Measurements from ENCODE around the gene IL24.

IL24 gene

GRCh38 chr1:206863266-206863665, 34.0 kb upstream of the IL24 start:
- Histone ChIP-seq H3K27me3 (replicated peaks; ENCODE audit: control insufficient read depth, insufficient read depth, low read length) (peaks cover 19% of the 10 kb centered on the region), H3K9me3 (ENCODE audit: control insufficient read depth, low read length) (no peaks in the 10 kb centered on the region), H3K4me3 (ENCODE audit: low read length) (no peak overlapping the region), H3K4me1 (ENCODE audit: control insufficient read depth, insufficient read depth, low read length) (peaks cover 8% of the 10 kb centered on the region), H3K36me3 (ENCODE audit: control insufficient read depth, insufficient read depth, low read length, severe bottlenecking) (no peaks in the 10 kb centered on the region), H3K9ac (ENCODE audit: low read length) (no peak overlapping the region)
- DNase-seq (ENCODE audit: low read depth) = no peak

DNA sequence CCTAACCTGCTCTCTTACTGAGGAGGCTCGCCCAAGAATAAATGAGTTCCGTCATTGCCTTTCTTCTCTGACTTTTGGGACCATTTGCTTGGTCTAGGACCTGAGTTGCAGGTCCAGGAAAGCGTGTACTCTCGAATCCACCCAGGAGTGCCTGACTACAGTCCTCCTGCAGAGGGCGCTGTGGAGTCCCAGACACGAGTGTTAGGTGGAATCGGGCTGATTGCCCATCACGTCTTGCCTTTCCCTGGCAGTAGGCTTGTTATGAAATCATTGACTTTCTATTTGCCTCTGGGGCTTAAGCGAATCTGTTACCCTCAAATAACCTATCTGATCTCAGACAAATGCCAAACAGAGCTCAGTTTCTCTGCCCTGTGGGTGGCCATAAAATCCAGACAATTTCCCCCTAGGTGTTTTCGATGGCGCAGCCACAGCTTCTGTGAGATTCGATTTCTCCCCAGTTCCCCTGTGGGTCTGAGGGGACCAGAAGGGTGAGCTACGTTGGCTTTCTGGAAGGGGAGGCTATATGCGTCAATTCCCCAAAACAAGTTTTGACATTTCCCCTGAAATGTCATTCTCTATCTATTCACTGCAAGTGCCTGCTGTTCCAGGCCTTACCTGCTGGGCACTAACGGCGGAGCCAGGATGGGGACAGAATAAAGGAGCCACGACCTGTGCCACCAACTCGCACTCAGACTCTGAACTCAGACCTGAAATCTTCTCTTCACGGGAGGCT, 32.1 kb upstream of the IL24 start, which contains the start of gene IL20:
IL20 (plus strand) TSS at position 685 of the 733 bp plus-strand sequence. CDS start 230 bp downstream, outside the sequence.
- no peak within 1 kb of the TSS for H3K4me3 ChIP-seq (ENCODE audit: low read length)
- no peaks in the 10 kb centered on the region for H3K36me3 ChIP-seq (ENCODE audit: control insufficient read depth, insufficient read depth, low read length, severe bottlenecking)
- H3K27me3 ChIP-seq (replicated peaks; ENCODE audit: control insufficient read depth, insufficient read depth, low read length) = peaks cover 10% of the 10 kb centered on the region

DNA sequence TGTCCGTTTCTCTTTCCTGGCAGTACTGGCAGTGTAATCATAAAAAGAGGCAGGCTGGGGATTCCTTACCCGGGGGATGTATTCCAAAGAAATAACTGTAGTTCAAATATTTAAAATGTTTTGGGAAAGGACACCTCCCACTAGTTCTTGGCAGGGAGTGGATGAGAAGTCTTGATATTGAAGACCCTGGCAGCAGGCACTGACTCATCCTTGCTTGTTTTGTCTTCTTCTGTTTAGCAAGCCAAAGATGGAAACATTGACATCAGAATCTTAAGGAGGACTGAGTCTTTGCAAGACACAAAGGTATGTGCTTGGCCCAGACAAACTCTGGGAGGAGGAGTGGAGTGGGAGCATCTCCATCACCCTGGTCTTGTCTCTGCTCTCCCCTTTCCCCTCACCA, 31.2 kb upstream of the IL24 start:
- no peaks in the 10 kb centered on the region for H3K36me3 ChIP-seq (ENCODE audit: control insufficient read depth, insufficient read depth, low read length, severe bottlenecking)
- peak; percentile 8 for DNase-seq (ENCODE audit: low read depth)

More for the DNA sequence above, 32.1 kb upstream of the IL24 start, which contains the start of gene IL20:
- Histone ChIP-seq H3K9ac (ENCODE audit: low read length) (no peak within 1 kb of the TSS), H3K9me3 (ENCODE audit: control insufficient read depth, low read length) (no peaks in the 10 kb centered on the region), H3K4me1 (ENCODE audit: control insufficient read depth, insufficient read depth, low read length) (peaks cover 8% of the 10 kb centered on the region)
- DNase-seq (ENCODE audit: low read depth) = peak; percentile 91

DNA sequence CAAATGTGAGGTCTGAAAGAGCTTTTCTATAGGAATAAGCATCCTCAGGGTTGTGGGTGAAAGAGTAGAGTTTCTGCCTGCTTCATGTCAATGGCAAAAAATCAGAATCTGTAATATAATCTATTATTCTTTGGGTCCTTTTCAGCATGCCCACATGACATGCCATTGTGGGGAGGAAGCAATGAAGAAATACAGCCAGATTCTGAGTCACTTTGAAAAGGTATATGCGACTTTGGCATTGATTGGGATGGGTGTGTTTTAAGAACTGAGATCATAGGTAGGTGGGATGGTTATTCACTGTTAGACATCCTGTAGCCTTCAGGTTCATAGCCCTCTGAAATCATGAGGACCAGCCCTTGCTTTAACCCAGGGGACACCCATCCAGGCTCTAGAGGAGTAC, 30.0 kb upstream of the IL24 start:
- DNase-seq (ENCODE audit: low read depth) = no peak
- H3K9ac ChIP-seq (ENCODE audit: low read length) = no peak overlapping the region
- H3K27me3 ChIP-seq (replicated peaks; ENCODE audit: control insufficient read depth, insufficient read depth, low read length) = no peaks in the 10 kb centered on the region
- no peaks in the 10 kb centered on the region for H3K9me3 ChIP-seq (ENCODE audit: control insufficient read depth, low read length)
- H3K4me3 ChIP-seq (ENCODE audit: low read length) = no peak overlapping the region
- peaks cover 8% of the 10 kb centered on the region for H3K4me1 ChIP-seq (ENCODE audit: control insufficient read depth, insufficient read depth, low read length)
- H3K36me3 ChIP-seq (ENCODE audit: control insufficient read depth, insufficient read depth, low read length, severe bottlenecking) = no peaks in the 10 kb centered on the region

More for the DNA sequence above, 31.2 kb upstream of the IL24 start:
- Histone ChIP-seq H3K9ac (ENCODE audit: low read length) (no peak overlapping the region), H3K9me3 (ENCODE audit: control insufficient read depth, low read length) (no peaks in the 10 kb centered on the region), H3K4me3 (ENCODE audit: low read length) (no peak overlapping the region), H3K27me3 (replicated peaks; ENCODE audit: control insufficient read depth, insufficient read depth, low read length) (peaks cover 4% of the 10 kb centered on the region), H3K4me1 (ENCODE audit: control insufficient read depth, insufficient read depth, low read length) (peaks cover 8% of the 10 kb centered on the region)

DNA sequence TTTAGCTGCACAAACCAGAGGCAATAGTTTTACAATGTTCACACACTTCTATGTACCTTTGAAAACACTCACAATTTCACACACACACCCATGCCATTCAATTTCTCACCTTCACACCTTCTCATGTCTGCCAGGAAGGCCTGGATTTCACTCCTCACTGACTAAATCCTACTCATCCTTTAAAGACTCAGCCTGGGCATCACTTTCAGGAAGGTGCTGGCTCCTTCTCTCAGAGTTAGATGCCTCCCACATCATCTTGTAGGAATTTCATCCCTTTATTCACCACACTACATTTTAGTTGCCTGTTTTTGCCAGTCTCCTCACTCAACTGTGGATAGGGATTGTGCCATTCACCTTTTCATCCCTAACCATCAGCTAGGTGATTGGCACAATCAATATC, 29.5 kb upstream of the IL24 start:
- H3K9me3 ChIP-seq (ENCODE audit: control insufficient read depth, low read length) = no peaks in the 10 kb centered on the region
- no peaks in the 10 kb centered on the region for H3K27me3 ChIP-seq (replicated peaks; ENCODE audit: control insufficient read depth, insufficient read depth, low read length)
- no peaks in the 10 kb centered on the region for H3K36me3 ChIP-seq (ENCODE audit: control insufficient read depth, insufficient read depth, low read length, severe bottlenecking)
- H3K4me3 ChIP-seq (ENCODE audit: low read length) = no peak overlapping the region
- no peak for DNase-seq (ENCODE audit: low read depth)
- no peak overlapping the region for H3K9ac ChIP-seq (ENCODE audit: low read length)
- H3K4me1 ChIP-seq (ENCODE audit: control insufficient read depth, insufficient read depth, low read length) = peaks cover 8% of the 10 kb centered on the region

- H3K27me3 ChIP-seq (replicated peaks; ENCODE audit: control insufficient read depth, insufficient read depth, low read length) = no peaks in the 10 kb centered on the region
- H3K9me3 ChIP-seq (ENCODE audit: control insufficient read depth, low read length) = no peaks in the 10 kb centered on the region
- no peak overlapping the region for H3K4me3 ChIP-seq (ENCODE audit: low read length)
- H3K9ac ChIP-seq (ENCODE audit: low read length) = no peak overlapping the region
- H3K36me3 ChIP-seq (ENCODE audit: control insufficient read depth, insufficient read depth, low read length, severe bottlenecking) = no peaks in the 10 kb centered on the region
- peaks cover 8% of the 10 kb centered on the region for H3K4me1 ChIP-seq (ENCODE audit: control insufficient read depth, insufficient read depth, low read length)
- DNase-seq (ENCODE audit: low read depth) = no peak
Observed at GRCh38 chr1:206868264-206868663, 29.0 kb upstream of the IL24 start.

DNA sequence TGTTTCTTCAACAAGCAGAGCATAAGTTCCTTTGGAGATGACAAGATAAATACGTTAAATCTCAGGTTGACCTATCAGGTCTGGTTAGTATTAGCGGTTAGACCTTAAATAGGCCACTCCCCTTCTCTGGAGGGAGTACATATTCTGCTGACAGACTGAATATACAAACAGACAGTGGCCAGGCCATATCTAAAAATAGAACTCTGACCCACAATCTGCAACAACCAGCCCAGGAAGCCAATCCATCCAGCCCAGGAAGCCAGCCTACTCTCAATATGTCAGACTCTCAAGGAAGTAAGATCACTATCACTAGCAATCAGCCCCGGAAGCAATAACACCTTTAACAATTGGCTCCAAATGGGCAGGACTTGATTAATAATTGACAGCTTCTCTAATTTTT, 25.1 kb upstream of the IL24 start:
- Histone ChIP-seq H3K4me1 (ENCODE audit: control insufficient read depth, insufficient read depth, low read length) (no peaks in the 10 kb centered on the region), H3K9ac (ENCODE audit: low read length) (no peak overlapping the region), H3K36me3 (ENCODE audit: control insufficient read depth, insufficient read depth, low read length, severe bottlenecking) (no peaks in the 10 kb centered on the region), H3K27me3 (replicated peaks; ENCODE audit: control insufficient read depth, insufficient read depth, low read length) (no peaks in the 10 kb centered on the region), H3K9me3 (ENCODE audit: control insufficient read depth, low read length) (peaks cover 10% of the 10 kb centered on the region), H3K4me3 (ENCODE audit: low read length) (no peak overlapping the region)
- DNase-seq (ENCODE audit: low read depth) = no peak

GRCh38 chr1:206873603-206874188, 23.5 kb upstream of the IL24 start:
- Histone ChIP-seq H3K36me3 (ENCODE audit: control insufficient read depth, insufficient read depth, low read length, severe bottlenecking) (no peaks in the 10 kb centered on the region), H3K4me1 (ENCODE audit: control insufficient read depth, insufficient read depth, low read length) (no peaks in the 10 kb centered on the region), H3K9ac (ENCODE audit: low read length) (no peak overlapping the region), H3K4me3 (ENCODE audit: low read length) (no peak overlapping the region), H3K27me3 (replicated peaks; ENCODE audit: control insufficient read depth, insufficient read depth, low read length) (no peaks in the 10 kb centered on the region), H3K9me3 (ENCODE audit: control insufficient read depth, low read length) (peaks cover 21% of the 10 kb centered on the region)
- no peak for DNase-seq (ENCODE audit: low read depth)

GRCh38 chr1:206875752-206876377, 21.4 kb upstream of the IL24 start:
- DNase-seq (ENCODE audit: low read depth) = no peak
- Histone ChIP-seq H3K4me3 (ENCODE audit: low read length) (no peak overlapping the region), H3K36me3 (ENCODE audit: control insufficient read depth, insufficient read depth, low read length, severe bottlenecking) (no peaks in the 10 kb centered on the region), H3K9me3 (ENCODE audit: control insufficient read depth, low read length) (peaks cover 28% of the 10 kb centered on the region), H3K9ac (ENCODE audit: low read length) (no peak overlapping the region), H3K4me1 (ENCODE audit: control insufficient read depth, insufficient read depth, low read length) (no peaks in the 10 kb centered on the region), H3K27me3 (replicated peaks; ENCODE audit: control insufficient read depth, insufficient read depth, low read length) (no peaks in the 10 kb centered on the region)

DNA sequence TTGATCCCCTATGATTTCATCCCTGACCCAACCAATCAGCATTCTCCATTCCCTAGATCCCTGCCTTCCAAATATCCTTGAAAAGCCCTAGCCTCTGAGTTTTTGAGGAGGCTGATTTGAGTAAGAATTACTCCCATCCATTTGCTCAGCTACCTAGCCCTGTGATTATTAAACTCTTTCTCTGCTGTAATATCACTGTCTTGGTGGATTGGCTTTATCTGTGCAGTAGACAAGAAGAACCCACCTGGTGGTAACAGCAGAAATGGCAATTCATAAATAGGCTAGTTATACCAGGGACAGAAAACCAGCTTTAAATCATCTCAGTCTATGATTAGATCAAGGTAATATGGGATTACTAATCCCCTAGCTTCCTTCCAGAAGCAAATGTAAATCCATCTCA, 18.8 kb upstream of the IL24 start:
- Histone ChIP-seq H3K27me3 (replicated peaks; ENCODE audit: control insufficient read depth, insufficient read depth, low read length) (no peaks in the 10 kb centered on the region), H3K36me3 (ENCODE audit: control insufficient read depth, insufficient read depth, low read length, severe bottlenecking) (no peaks in the 10 kb centered on the region), H3K4me3 (ENCODE audit: low read length) (no peak overlapping the region), H3K9ac (ENCODE audit: low read length) (no peak overlapping the region), H3K9me3 (ENCODE audit: control insufficient read depth, low read length) (peaks cover 28% of the 10 kb centered on the region), H3K4me1 (ENCODE audit: control insufficient read depth, insufficient read depth, low read length) (peaks cover 7% of the 10 kb centered on the region)
- no peak for DNase-seq (ENCODE audit: low read depth)

- no peak overlapping the region for H3K4me3 ChIP-seq (ENCODE audit: low read length)
- no peak for DNase-seq (ENCODE audit: low read depth)
- H3K36me3 ChIP-seq (ENCODE audit: control insufficient read depth, insufficient read depth, low read length, severe bottlenecking) = no peaks in the 10 kb centered on the region
- peaks cover 28% of the 10 kb centered on the region for H3K9me3 ChIP-seq (ENCODE audit: control insufficient read depth, low read length)
- no peak overlapping the region for H3K9ac ChIP-seq (ENCODE audit: low read length)
- no peaks in the 10 kb centered on the region for H3K27me3 ChIP-seq (replicated peaks; ENCODE audit: control insufficient read depth, insufficient read depth, low read length)
- H3K4me1 ChIP-seq (ENCODE audit: control insufficient read depth, insufficient read depth, low read length) = peaks cover 17% of the 10 kb centered on the region
Observed at GRCh38 chr1:206880314-206880713, 16.9 kb upstream of the IL24 start.

Measured in adipocyte (in vitro differentiated cells).